ENCODE measurements around the gene MED27. TPM values are rescaled to one million over a fixed set of nuclear protein-coding genes. Genes with fewer than 3 reads are reported as not detected.

MED27 gene, protein sequence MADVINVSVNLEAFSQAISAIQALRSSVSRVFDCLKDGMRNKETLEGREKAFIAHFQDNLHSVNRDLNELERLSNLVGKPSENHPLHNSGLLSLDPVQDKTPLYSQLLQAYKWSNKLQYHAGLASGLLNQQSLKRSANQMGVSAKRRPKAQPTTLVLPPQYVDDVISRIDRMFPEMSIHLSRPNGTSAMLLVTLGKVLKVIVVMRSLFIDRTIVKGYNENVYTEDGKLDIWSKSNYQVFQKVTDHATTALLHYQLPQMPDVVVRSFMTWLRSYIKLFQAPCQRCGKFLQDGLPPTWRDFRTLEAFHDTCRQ
- total RNA-seq, result 17.9 TPM

DNA sequence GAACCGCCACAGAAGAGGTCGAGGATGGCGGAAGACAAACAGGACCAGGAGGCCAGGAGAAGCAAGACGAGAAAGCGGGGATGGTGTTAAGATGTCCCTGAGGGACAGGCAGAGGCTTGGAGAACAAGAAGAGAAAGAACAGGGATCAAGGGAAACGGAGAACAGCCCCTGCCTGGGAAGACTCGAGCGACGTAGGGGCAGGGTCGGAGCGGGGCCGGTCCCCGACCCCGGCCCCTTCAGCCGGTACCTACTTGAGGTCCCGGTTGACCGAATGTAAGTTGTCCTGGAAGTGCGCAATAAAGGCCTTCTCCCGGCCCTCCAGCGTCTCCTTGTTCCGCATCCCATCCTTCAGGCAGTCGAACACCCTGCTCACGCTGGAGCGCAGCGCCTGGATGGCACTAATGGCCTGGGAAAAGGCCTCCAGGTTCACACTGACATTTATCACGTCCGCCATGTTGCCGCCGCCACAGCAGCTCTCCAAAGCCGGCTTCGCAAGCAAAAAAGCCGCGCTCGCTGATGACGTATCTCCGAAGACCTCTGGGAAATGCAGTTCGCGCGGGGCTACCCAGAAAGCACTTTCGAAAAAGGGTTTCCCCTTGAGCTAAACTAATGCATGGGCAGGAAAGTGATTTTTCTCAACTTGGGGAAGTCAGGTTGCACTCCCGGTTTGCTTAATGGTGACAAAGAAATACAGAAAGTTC lies at the start of gene MED27:
MED27 (minus strand) TSS at position 477 of the 701 bp plus-strand sequence; CDS start at position 454, 23 bp downstream.
- ATAC-seq, result peak; percentile 87

DNA sequence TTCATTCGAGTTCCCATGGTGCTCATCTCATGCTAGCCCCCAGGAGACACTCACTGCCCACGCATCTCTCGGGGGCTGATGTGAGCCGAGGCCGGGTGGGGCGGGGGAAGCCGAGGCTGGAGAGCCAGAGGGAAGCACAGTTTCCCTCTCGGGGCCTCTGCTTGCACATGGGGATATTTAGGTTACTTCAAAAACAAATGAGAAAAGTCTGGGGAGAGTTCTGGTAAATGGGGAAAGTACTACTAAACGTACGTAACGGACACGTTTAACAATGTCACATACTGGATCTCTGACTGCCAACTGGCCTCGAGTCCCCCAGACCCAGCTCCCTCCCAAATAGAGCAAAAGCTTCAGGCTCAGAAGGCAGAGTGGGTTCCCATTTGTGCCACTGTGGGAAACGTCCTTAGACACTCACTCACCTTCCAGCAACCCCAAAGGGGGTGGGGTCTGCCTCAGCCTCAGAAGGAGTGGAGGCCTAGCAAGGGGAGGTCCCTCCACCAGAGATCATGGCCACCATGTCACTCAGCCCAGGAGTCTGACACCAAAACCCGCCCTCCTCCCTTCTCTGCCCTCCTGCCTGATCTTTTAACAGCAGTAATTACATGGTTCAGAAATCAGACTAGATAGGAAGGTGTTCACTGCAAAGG lies 48.3 kb upstream of the MED27 start:
- no peak for ATAC-seq

DNA sequence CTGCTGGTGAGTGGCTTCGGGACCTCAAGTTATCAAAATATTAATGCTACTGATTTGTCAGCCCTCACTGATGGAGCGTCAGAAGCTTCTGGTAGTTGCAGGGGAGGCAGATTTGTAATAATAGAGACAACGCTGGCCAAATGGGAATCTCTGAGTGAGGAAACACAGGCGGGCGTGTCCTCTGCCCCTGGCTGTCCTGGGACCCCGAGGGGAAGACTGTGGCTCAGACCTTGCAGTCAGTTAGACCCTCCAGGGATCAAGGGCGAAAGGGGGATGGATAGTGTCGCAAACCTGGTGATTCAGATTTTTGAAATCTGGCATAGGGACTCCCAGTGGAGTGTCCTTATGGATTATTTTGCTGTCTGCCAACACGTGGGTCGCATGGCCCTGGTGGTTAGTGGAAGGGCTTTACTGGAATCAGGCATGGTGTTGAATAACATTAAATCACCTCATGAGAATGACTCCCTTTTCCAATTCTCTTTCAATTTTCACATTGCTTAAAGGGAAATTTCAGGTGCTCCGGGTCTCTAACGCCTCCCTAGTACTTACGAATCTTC lies 47.1 kb upstream of the MED27 start:
- no peak for ATAC-seq

DNA sequence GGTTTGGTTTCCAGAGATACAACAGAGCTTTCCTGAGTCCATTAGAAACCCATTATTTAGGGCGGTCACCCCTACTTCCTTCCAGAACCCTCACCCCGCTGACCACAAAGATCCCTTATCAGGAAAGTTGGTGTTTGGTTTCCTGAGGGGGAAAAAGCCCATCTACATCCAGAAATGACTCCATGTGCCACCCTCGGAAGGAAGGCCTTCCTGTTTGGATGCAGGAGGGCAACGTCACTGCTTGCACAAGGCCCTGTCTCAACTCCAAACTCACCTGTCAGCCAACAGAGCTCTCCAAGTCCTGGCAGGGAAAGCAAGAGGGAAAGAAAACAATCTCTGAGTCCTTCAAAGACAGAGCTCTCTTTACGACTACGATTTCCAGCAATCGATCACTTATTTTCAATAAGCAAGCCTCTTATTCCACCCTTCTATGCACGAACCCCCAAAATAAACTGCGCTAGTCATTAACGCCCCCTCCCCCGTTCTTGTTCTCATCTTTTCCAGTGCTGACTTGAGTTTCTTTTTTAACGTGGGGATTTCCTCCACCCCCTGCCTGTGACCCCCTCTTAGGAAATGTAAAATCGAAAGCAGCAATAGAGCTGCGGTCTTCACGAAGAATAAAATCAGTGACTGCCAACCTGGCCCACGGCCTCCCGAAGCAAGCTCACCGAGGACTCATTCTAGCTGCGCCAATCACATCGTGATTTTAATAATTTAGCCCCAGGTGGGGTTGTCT lies 46.4 kb upstream of the MED27 start:
- no peak for ATAC-seq

DNA sequence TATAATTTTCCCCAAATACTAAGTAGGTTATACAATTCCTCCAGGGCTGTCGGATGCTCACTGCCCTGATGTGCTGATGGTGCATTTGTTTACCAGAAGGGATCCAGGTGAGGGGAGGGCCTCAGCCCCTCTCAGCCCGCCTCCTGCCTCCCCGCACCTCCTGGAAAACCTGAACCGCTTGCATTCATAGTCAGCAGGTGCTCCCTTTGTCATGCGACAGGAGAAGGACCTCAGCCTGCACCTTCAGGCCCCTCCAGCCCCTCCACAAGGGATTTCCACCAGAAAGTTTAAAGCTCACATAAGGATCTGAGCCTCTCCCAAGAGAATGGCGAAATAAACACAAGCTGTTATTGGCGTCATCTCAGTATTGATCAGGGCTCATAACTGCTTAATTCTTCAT lies 45.7 kb upstream of the MED27 start:
- no peak for ATAC-seq

DNA sequence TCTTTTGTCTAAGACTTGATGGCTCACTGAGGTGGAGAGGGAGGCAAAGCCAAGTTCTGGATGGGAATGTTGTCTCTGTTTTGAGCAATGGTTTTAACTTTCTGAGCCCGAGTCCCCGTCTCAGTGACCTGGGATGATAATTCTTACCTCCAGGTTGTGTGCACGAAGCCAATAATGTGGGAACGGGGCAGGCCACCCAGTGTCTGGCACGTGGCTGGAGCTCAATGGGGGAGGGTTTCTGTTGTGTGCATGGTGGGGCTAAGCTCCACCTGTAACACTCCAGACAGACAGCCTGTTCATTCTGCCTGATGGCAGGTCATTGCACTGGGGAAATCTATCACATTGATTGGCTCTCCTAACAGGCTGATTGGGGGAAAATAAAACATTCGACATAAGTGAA lies 45.1 kb upstream of the MED27 start:
- no peak for ATAC-seq

DNA sequence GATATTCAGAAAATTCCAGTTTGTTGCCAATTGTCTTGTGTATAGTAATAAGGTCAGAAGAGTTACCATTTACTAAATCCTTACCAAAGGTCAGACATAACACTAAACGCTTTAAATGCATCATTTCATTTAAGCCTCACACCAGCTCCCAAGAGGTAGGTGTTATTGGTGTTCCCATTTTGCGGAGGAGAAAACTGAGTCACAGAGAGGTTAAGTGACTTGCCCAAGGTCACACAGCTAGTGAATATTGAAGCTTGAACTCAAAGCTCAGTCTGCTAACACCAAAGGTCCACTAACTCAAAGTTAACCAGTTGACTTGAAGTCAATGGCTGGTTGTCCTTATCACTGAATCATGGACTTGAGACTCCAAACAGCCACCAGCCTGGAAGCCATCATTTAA lies 41.4 kb upstream of the MED27 start:
- no peak for ATAC-seq

DNA sequence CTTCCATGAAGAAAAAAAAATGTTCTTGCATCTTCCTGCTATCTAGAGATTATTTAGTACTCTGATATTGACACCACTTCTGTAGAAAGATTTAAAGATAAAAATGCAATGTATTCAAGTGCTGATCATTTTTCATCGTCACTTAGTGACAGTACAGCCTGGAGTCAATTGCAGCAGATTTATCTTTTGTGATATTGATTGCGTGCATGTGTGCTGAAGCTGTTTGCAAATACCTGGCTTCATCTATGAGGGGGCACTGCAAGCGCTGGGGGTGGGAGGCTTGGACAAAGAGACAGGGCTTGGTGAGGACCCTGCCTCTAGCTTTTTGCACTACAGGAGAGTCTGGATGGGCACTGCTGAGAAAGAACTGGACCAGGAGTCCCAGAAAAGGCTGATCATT lies 38.0 kb upstream of the MED27 start:
- ATAC-seq, result no peak

DNA sequence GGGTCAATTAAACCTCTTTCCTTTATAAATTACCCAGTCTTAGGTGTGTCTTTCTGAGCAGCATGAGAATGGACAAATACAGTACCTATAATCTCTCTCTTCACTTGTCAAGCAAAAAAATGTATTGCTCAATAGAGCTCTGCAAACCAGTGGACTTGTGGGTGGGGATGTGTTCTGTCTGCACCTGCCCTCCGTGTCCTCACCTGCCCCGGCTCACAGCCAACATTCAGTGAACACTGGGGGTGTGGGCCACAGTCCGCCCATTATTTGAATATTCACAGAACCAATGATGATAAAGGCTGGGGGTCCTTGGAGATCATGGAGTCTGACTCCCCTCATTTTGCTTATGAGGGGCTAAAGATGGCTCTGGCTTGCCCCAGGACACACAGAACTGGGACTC lies 36.9 kb upstream of the MED27 start:
- peak; percentile 79 for ATAC-seq

DNA sequence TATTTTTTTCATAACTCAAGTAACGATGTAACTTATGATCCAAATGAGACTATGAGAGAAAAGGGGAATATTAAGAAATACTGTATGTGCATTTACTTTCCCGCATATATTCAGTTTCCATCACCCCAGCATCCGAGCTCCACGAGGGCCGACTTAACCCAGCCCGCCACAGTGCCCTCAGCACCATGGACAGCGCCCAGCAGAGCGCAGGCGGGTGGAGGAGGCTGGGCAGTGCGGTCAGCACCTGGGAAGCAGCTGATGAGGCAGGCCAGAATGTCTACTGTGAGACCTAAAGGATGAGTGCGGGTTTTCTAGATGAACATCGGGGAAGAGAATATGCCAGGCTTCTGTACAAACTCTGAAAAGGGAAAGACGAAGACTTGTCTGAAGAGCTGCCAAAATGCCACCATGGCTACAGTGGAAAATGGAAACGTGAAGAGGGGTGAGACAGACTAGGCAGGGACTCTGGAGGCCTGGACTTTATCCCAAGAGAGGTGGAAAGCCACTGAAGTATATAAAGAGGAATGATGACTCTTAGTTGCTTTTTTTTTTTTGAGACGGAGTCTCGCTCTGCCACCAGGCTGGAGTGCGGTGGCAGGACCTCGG lies 34.5 kb upstream of the MED27 start:
- ATAC-seq, result peak; percentile 80

DNA sequence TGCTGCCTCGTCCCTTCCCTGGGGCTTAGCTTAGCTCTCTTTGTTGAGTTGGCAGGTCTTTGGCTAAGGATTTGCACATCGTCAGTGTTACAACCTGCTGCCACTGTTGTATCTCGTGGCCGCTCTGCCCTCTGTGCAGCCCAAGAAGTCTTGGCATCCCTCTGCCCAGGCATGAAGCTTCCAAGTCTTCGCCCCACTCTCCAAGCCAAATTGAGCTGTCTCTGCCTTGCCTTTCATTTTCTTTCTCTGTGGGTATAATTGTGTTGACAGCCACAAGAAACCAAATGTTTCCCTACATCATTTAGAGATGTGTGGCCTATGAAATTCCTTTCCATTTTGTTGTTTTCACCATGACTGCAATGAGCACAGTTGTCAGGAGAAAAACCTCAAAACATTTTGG lies 29.6 kb upstream of the MED27 start:
- no peak for ATAC-seq

DNA sequence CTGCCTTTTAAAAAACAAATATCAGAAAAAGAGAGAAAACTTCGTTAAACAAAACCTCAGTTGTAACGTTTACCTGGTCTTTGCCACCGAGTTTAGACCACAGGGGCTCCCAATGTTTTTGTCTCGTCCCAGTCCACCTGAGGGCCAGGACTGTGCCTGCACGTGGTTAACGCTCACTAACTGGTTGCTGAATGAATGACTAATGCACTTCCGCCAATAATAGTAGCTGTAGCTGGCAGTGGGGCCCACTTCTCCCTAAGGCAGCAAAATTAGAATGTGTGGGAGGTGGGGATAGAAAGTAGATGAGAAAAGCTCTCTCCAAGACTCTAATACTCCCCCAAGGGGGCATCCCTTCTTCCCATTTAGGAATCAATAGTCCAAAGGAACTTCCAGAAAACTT lies 29.1 kb upstream of the MED27 start:
- no peak for ATAC-seq

DNA sequence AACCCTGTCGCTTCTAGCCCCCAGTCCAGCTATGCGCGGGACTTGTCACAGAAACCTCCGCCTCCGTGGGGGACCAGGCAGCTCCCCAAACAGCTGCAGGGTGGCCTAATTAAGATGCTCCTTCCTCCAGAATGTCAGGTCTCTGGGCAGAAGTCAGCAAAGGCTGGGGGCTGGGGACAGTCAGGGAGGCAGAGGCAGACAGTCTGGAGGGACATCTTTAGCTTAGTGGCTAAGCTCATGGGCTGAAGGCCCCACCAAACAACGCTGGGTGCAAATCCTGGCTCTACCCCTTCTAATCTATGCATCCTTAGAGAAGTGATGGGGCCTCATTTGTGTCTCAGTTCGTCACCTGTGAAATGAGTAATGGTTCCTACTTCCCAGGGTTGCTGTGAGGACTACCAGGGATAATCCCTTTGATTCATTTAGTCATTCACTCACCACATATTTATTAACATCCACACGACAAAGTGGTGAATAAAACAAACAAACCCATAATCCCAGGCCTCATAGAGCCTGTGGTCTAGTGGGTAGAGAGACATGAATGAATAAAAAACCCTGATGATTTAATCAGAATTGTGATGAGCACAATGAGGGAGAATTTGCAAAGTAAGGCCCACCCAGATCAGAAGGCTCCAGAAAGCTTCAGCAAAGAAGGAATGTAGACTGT lies 20.2 kb upstream of the MED27 start:
- no peak for ATAC-seq

DNA sequence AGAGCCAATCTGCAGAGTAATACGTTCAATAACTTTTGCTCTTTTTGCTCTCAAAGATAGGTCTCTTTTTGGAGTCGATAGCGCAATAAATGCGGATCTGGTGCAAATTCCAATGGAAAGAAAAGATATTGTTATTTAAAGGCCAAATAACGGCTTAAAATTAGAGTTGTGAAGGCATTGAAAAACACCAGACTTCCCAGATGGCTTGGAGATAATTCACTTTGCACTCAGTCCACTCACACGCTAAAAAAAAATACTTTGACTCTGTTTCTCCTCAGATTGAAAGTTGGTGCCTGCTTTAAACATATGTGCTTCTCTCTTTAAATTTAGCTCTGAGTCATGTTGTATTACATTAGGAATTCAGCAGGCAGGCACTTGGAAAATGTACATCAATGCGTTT lies 19.5 kb upstream of the MED27 start:
- ATAC-seq, result no peak

DNA sequence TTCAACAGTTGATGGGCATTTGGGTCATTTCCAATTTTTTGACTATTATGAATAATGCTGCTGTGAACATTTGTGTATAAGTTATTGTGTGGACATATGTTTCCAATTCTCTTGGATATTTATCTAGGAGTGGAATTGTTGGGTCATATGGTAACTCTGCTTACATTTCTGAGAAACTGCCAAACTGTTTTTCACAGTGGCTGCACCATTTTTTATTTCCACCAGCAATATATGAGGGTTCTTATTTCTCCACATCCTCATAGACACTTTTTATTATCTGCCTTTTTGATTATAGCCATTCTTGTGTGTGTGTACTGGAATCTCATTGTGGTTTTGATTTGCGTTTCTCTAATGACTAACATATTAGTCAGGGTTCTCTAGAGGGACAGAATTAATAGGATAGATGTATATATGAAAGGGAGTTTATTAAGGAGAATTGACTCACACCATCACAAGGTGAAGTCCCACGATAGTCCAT lies 14.7 kb upstream of the MED27 start:
- no peak for ATAC-seq

DNA sequence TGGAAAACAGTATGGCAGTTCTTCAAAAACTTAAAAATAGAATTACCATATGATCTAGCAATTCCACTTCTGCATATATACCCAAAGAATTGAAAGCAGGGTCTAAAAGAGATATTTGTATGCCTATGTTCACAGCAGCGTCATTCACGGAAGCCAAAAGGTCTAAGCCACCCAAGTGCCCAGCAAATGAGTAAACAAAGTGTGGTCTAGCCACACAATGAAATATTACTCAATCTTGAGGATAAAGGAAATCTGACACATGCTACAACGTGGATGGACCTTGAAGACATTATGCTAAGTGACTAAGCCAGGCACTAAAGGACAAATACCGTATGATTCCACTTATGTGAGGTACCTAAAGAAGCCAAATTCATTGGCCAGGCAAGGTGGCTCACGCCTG lies 11.1 kb upstream of the MED27 start:
- no peak for ATAC-seq

DNA sequence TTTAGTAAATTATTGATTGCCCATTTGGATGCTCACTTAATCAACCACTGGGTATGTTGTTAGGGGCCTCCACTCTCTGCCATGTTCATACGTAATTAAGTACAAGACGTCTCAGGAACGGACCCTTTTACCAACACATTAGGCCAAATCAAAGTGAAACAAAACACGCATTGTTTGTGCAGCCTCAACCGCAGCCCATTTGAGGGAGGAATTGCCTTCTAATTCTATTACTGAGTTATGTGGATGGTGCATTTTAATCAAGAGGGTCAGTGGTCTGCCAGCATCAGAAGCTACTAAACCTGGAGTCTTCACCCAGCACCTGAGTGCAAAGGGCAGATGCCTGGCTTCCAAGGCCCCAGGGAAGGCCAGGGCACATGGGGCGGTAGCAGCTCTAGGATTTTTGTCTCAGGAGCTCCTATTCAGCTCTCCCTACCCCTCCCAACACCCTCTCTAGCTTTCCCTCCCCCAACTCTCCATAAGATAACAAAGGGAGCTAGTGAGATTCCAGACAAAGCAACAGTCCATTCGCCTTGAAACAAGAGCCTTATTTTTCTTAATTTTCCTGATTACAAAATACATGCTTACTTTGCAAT lies 7.9 kb upstream of the MED27 start:
- no peak for ATAC-seq

DNA sequence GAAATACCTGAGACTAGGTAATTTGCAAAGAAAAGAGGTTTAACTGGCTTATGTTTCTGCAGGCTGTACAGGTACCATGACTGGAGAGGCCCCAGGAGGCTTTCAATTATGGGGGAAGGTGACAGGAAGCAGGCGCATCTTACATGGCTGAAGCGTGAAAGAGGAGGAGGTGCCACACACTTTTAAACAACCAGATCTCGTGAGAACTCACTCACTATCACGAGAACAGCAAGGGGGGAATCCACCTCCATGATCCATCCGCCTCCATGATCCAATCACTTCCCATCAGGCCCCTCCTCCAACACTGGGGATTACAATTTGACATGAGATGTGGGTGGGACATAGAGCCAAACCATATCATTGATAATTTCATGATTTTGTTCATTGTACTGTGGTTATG lies 2.5 kb upstream of the MED27 start:
- no peak for ATAC-seq

DNA sequence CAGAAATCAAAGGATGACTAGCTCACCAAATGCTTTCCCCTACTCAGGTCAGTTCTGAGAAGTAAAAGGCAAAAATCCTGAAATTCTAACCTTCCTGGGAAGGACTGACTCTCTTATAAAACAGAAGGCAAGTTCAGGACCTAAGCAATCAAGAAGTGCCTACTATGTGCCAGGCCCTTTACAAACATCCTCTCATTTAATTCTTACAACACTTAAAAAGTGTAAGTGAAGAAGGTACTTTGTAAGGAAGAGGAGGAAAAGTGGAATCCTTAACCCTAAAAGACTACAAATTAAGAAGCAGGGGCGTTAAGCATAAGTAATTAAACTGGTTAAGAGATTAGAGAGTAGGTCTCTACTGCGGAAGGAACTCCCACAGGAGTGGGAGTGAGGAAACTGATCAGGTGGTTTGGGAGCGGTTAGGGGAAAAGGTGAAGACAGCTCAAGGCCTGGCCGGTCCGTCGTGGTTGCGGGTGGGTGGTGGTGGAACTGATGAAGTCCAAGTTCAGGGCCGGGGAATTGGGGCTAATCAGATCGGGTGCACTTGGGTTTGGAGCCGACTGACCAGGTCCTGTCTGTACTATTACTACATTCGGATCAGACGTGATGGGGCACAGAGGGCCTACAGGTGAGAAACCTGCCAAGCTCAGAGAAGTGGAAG lies 839 bp downstream of the MED27 start:
- ATAC-seq, result peak; percentile 44

DNA sequence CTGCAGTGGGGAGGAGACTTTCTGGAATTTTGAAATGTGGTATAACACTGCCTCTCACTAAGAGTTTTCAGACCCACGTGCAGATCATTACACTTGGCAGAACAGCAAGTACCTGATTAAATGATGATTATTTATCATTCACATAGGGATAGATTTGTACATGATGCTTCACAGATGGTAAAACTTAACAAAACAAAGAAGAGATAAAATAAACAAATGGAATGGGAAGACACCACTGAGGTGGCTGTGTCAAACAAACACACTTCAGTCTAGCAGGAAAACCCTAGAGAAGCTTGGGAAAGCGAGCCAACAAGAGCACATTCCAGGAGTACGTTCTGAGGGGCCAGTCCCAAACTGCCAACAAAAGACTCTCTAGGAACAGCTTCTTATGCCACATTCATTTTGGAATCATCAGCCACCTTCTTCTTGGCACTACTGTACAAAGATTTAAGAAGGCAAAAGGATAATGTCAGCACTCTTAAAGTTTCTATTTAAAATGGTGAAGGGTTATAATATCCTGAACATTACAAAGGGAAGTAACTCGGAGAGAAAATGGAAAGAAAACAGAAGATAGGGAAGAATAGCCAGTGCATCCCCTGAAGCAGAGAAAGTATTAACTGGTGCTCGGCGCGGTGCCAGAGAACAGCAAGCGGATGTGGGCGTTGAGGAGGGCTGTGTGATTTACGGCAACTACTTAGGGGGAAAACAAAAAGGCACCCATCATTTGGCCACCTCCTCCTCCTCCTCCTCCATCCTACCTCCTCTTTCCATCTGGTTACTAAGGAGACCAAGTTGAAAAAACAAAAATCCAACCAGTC lies 1.6 kb downstream of the MED27 start:
- no peak for ATAC-seq

Data from esophagus mucosa (tissue), 1 donor.